Measurements from ENCODE around the gene MBD3.
"Not testable (repeated sequence)": the region's sequence is repeated elsewhere in the genome, so short reads cannot be mapped to it uniquely, and the experiment has no call there.

Gene MBD3

GRCh38 chr19:1540365-1540925 lies 52.2 kb downstream of the MBD3 start:
- no peak for DNase-seq (ENCODE audit: low read depth in 2 of 2)

GRCh38 chr19:1539749-1540148 lies 52.9 kb downstream of the MBD3 start:
- not testable (repeated sequence) for DNase-seq (ENCODE audit: low read depth in 2 of 2)

- no peak for DNase-seq (ENCODE audit: low read depth in 2 of 2)
Observed at GRCh38 chr19:1538978-1539377, 53.7 kb downstream of the MBD3 start.

DNA sequence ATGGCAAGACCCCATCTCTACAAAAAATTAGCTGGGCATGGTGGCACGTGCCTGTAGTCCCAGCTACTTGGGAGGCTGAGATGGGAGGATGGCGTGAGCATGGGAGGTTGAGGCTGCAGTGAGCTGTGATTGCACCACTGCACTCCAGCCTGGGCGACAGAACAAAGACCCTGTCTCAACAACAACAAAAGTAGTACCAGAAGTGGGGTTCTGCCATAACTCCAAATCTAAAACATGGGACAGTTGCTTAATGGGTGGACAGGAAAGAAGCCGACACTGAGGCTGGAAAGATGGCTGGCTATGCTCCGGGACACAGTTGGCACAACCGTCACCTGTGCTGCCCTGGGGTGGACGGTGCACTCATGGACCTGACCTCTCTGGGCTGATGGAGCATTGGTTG lies 57.0 kb downstream of the MBD3 start:
- not testable (repeated sequence) for DNase-seq (ENCODE audit: low read depth in 2 of 2)

GRCh38 chr19:1534972-1535371 lies 57.7 kb downstream of the MBD3 start:
- no peak for DNase-seq (ENCODE audit: low read depth in 2 of 2)

GRCh38 chr19:1533510-1534150 lies 59.0 kb downstream of the MBD3 start:
- no peak for DNase-seq (ENCODE audit: low read depth in 2 of 2)

DNA sequence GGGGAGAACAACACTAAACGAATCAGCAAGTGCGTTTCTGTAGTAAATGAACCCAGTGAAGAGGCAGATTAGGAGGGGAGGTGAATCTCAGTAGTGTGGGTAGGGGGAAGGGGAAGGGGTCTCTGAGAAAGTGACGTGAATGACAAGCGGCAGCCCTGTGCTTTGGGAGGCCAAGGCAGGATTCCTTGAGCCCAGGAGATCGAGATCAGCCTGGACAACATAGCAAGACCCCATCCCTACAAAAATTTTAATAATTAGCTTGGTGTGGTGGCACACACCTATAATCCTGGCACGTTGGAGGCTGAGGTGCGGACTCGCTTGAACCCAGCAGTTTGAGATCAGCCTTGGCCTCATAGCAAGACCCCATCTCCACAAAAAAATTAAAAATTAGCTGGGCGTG lies 60.7 kb downstream of the MBD3 start:
- DNase-seq (ENCODE audit: low read depth in 2 of 2), result no peak

GRCh38 chr19:1531587-1531986 lies 61.1 kb downstream of the MBD3 start:
- DNase-seq (ENCODE audit: low read depth in 2 of 2), result no peak

GRCh38 chr19:1530856-1531255 lies 61.8 kb downstream of the MBD3 start:
- not testable (repeated sequence) for DNase-seq (ENCODE audit: low read depth in 2 of 2)

DNA sequence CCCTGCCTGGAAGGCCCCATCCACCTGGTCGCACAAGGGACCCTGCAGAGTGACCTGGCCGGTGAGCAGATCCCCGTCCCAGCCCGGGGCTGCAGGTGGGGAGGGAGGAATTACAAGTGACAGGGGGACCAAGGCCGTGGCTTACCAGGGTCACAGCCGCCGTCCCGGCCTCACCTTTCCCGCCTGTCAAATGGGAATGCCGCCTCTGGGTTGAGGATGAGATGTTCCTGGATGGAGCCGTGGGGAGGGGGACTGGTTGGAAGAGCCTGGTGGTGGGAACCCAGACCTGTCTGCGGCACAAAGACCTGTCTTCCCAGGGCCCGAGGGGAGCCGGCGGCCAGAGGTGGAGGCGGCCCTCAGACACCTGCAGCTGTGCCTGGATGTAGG lies 63.2 kb downstream of the MBD3 start:
- DNase-seq (ENCODE audit: low read depth in 2 of 2), result no peak

- DNase-seq (ENCODE audit: low read depth in 2 of 2), result no peak
Observed at GRCh38 chr19:1528596-1529429, 63.9 kb downstream of the MBD3 start.

GRCh38 chr19:1527650-1528309 lies 64.9 kb downstream of the MBD3 start:
- no peak for DNase-seq (ENCODE audit: low read depth in 2 of 2)

- DNase-seq (ENCODE audit: low read depth in 2 of 2), result no peak
Observed at GRCh38 chr19:1526979-1527649, 65.6 kb downstream of the MBD3 start.

- no peak for DNase-seq (ENCODE audit: low read depth in 2 of 2)
Observed at GRCh38 chr19:1526066-1526778, 66.4 kb downstream of the MBD3 start.

- DNase-seq (ENCODE audit: low read depth in 2 of 2), result no peak
Observed at GRCh38 chr19:1525343-1525742, 67.3 kb downstream of the MBD3 start.

DNA sequence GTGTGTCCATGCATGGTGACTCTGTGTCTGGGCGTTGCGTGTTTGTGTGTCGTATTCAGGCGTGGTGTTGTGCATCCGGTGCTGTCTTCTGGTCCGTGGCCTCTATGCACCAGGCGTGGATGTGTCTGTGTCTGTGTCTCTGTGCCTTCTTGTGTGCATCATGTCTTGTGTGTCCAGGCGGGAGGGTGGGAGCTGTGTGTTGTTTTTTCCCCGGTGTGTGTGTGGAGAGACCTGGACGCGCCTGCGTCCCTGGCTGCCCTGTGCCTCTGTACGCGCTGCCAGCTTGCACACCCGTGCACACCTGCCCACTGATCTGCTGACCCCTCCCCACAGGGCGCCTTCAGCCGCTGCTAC lies 67.7 kb downstream of the MBD3 start:
- DNase-seq (ENCODE audit: low read depth in 2 of 2), result no peak

GRCh38 chr19:1524287-1524971 lies 68.2 kb downstream of the MBD3 start:
- no peak for DNase-seq (ENCODE audit: low read depth in 2 of 2)

Data from stimulated activated CD4-positive, alpha-beta T cell treated with anti-CD3 and anti-CD28 coated beads, Interleukin-4, amount 100 ng/mL, for 48 hours (primary cell).